LHCN-M2 (cell line): ENCODE measurements around the gene HDAC9. TPM values are rescaled to one million over a fixed set of nuclear protein-coding genes. Genes with fewer than 3 reads are reported as not detected.
A peak's percentile ranks its signal among the peaks of the same experiment; 100 is the strongest.

Experiments
- DNase-seq: peaks from one replicate; pipeline ENCODE4 v3.0.0-alpha.2; 2012; ENCODE audit warnings: low read depth
- total RNA-seq: library from RNA; depleted of rRNA; stranded (reverse); fragments of >200 nt; gene quantifications from 2 replicates; pipeline ENCODE4 v1.2.3, GENCODE V29; 2014

HDAC9 gene
- total RNA-seq, 1 experiment from 2014 or later = 16.5 TPM

DNA sequence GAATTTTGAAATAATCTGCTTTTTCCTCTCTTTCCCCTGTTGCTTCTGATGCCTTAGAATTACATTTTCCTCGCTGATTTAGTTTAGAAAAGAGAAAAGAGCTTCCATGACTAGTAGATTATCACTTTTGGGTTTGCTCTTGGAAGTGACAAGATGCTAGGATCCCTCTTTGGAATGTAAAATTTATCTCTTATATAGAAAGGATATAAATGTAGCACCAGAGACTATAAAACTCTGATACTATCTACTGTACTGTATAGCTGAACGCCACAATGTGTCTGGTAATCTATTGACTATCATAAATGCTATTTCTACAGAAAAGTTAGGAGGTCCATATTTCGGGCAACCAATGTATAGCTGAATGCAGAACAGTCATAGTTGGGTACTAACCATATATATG, 1.1 kb upstream of the HDAC9 start:
- no peak for DNase-seq

DNA sequence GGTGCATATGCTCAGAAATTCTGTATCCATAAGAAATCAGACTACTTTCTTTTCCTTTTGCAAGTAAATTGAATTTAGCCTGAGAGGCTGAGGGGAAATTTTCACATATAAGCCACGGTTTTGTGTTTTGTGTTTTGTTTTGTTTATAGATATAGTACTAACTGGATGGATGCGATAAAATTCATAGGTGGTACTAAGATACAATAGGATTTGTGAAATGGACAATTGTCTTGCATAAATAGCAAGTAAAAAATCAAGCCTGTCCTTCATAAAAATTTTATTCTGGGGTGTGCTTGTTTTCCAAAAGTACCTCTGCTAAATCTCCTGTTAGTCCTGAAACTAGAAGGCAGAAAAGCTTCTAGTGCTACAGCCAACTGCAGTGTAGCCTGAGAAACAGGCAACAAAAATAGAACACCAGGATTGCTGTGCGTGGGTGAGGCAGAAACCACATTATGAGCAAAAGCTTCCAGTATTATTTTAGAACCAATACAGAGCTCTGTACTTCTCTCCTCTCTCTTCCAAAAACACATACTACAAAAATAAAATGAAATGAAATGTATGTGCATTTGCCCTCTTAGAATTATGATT, 634 bp upstream of the HDAC9 start:
- peak; percentile 68 for DNase-seq

DNA sequence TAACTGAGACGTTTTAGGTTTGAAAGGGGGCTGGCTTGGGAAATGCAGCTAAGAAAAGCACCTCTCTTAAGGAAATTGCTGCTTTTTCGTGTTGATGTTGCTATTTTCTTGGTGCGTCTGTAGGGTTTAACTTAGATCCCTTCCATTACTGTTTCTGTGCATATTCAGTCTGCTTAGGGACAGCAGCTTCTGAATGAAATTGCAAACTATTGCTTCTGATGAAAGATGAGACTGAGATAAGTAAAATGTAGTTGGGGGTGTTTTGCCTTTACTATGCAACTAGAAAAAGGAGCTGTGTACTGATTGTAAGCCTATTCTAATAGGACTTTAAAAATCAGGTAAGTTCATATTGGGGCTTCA, 772 bp downstream of the HDAC9 start:
- DNase-seq = no peak

DNA sequence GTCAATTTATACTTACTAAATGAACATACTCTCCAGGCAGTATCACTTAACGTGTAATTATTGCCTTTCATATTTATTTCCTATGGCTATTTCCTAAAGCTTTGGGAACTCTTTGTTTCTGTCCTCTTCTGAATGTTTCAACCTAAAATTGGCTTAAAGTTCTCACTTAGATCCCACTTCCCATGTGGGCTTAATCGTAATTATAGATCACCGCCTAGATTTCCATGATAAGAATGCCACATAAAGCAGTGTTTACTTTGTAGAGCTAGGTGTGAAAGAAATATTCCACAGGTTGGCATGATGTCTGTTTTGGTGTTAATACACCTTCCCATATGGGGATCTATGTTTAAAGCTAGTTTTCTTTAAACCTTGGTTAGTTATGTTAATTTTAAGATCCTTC, 1.5 kb downstream of the HDAC9 start:
- DNase-seq = no peak

DNA sequence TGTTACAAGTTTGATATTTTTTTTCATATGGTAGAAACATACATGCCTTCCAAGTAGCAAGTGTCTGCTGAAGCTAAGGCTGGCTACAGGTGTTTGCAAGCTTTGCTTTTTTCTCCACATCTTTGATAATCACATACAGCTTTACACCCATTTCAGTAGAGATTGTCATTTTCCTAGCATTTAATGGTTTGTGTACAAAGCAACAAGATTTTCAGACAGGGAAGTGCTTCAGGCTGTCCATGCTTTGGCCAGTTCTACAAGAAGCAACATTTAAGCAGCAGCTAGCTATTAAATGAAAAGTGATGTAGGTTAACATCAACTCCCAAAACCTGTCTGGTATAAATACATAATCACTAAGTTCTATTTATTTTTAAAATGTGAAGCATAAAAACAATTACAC, 2.3 kb downstream of the HDAC9 start:
- DNase-seq = no peak

DNA sequence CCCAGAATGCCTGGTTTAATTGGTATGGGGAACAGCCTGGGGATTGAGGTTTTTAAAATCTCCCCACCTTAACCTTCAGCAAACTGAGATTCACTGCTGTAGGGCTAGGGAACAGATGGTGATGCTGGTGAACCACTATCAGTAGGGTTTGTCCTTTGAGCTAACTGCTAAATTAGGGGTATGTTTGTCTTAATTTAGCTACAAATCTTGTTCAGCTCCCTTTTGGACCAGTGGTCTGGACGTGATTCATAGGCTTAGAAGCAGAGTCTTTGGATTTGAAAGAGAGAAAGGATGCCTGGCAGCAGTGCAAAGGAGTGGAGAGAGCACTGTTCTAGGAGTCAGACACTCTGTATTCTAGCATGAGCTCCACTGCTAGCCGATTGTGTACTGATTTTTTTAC, 2.8 kb downstream of the HDAC9 start:
- DNase-seq = no peak

DNA sequence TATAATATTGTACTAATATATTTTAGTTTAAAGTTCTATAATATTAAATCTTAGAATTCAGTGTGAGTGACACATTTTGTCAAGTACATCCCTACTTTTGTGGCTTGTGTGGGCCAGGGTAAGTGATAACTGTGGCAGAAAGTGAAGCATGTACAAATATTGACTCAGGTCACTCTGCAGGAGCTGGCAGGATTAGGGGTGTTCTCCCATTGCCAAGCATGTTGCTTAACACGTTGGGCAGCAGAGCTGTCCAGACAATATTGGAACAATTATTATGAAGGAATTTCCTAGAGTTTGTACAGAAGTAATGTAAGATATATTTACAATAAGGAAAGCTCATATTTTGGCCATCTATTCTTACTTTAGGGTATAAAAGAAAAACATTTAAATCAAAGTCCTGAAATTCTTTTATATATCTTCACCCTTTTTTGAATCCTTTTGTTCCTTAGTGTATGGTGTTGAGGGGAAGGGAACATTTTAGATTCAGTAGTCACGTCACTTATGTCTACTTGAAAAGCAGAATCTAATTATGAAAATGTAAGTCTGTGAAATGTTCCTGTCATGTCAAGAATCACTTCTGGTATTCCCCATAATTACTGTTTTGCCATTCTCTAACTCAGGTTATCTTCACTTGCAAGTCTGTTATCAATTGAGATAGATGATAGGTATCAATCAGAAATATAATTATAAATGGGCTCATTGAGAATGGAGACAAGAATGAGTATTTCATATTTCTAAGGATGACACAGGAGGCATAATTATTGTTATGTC, 4.0 kb downstream of the HDAC9 start:
- no peak for DNase-seq

DNA sequence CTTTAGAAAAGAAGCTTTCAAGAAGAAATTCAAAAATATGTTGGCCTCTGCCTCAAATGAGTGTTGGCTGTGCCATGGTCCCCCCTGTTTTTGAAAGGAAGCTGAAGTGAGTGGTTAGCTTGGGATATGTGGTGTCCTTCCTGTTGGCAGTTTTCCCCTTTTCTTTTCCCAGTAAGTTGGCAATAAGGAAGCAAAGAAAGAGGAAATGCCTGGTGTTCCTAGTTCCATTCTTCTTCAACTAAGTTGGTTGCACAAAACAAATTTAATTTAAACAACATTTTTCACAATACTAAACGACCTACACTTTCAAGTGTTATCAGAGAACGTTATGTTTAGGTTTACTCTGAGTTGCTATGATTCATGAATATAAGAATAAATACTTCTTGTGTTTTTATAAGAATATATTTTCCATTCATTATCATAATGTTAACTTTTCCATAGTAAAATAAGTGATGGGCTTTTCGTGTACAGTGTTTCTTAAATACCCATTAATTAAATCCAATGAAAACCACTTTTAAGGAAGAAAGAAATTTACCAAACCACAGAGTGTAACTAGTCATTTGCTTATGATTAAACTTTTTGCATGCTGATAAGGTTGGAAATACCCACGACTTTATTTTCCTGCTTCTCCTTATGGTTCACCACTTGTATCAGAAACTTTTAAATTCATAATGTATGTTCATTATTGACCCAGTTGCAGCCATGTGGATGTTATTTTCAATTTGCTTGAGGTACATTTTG, 7.7 kb downstream of the HDAC9 start:
- DNase-seq = no peak

DNA sequence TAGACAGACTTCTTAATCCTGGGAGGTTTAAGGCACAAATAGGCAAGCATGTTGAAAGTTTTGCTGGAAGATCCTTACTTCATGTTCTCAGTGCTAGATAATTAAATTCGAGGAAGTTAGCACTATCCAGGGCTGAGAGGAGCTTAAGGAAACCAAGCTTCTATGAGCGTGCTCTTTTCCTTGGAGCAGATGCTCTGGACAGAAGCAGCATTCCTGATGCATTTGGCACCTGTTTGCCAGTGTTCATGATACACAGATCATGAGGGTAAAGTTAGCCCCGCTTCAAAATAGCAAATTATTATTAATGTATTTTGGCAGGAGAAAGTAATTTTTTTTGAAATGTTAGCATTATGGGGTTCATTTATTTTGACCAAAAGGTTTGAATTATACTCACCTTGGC, 9.4 kb downstream of the HDAC9 start:
- DNase-seq = no peak

DNA sequence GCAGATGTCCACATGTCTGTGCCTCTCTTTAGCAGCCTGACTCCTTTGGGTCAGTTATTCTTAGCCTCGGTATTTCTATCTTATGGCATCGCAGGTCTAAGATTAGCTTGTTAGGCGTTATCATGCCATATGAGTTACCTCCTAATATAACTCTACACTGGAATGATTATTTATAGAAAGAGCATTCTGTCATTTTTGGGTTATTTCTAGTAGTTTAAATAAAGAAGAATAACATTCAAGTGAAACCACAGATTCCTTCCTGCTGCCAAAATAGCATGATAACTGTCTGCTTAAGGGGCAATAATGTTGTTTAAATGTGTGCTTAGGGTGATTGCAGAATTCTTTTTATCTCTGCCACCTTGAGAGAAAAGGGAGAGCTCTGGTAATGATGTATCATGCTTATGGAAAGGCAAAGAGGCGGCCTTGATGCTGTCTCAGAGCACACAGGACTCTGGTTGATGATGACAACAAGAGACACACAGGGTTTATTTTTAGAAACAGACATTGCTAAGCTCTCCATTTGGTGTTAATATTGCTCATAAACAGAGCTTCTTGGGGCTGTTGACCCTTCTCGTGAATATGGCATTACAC, 10.4 kb downstream of the HDAC9 start:
- DNase-seq = peak; percentile 75

DNA sequence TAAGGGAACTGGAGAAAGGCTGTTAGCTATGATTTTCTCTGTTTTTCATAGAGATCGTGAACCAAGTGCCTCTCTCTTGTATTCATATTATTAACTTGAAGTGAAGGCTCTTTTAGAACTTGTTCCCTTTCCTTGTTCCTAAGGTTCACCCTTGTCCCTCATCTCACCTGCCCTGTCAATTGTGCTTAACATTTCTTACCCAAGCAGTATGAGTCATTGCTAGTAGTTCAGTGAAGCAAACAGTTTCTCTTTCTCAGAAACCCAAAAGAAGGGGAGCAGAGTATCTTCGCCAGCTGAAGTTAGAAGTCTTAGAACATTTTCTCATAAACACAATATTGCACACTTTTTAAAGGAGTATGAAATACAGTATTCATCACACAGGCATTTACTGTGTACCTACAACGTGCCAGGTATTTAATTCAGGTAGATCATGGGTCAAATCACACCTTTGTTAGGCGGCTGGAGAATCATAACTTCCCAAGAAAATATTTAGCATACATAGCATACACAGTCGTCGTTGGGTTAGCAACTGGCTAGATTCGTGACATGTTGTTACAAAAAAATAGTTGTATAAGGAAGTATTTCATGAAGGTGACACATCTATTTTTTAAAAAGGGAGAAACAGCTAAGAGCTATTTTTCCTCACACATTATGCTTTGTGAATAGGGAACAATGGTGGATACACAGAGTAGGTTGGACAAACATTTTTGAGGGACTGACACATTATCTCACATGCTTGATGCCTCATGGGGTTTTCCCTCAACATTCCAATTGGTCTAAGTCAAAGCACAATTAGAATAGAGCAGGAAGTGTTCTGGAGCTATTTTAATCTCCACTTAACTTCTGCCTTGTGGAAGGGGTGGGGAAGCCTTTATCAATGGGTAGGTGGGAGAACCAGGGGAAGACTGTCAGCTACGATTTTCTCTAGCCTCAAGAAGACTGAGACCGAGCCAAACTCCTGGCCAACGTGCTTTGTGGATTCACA, 13.2 kb downstream of the HDAC9 start:
- DNase-seq = peak; percentile 98

DNA sequence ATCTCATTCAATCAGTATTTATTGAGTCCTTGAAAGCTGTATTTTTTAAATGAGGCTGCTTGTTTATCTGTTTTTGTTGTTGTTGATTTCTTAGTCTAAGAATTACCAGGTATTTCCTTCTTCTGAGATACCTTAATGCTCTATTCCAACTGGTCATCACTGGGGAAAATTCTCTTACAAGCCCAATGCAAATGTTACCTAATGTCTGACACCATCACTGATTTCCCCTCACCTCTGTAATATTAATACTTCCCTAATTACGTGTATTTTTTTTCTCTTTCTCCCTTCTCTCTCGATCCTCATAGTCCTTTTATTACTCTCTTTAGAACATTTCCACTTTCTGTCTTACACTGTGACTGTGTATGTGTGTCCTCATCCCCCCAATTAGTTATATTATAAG, 13.9 kb downstream of the HDAC9 start:
- no peak for DNase-seq

DNA sequence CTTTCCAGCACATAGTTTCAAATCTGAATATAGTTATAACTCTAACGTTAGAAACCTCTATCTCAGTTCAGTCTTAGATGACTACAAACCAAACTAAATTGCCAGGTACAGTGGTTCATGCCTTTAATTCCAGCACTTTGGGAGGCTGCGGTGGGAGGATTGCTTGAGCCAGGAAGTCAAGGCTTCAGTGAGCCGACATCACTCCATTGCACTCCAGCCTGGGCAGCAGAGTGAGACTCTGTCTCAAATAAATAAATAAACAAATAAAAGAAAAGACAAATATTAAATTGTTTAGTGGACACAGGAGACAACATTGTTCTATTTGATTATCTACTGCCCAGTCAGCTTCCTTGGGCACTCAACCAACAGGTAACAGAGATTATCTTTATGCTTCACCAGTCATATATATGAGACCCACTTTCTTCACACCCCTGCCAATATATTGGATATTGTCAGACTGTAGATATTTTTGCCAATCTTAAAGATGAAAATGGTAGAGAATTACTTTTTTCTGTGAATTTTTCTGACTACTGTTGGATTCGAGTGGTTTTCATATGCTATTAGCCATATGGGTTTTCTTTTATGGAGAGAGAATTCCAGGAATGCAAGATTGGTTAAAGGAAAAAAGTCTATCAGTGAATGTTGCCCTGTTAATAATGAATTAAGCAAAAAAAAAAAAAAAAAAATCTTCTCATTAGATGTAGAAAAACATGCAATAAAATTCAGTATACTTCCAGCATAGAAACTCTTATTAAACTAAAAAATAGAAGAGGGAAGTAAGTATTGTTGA, 16.0 kb downstream of the HDAC9 start:
- DNase-seq = no peak

DNA sequence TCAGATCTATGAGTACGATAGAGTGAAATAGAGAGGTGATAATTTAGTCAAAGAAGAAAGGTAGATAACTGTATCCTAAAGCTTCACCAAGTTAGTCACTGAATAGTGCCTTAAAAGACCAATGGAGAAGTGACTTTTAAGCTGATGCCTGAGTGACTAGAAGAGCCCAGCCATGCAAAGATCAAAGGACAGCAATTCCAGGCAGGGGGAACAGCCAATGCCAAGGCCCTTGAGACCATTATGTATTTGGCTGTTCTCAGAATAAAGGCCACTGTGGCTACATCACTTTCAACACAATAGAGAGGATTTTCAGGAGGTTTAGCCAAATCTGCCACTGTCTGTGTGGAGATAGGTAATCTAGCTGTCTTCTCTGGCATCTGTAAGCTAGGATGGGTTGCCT, 17.8 kb downstream of the HDAC9 start:
- no peak for DNase-seq

DNA sequence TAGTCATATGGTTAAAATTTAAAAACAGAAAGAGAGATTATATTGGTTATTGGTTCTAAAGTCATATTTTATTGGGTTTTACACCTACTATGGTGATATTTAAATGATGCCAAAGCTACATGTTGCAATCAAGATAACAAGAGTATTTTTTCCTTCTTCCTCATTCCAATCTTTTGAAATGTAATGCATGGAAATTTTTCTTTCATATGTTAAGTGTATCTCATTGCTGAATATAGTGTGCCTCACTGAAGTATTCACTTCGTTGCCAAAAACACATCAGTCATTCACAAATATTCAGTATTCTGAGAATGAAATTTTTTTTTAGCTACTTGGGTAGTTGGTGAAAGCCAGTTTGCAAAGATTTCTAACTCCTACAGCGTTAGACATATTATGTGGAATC, 19.5 kb downstream of the HDAC9 start:
- no peak for DNase-seq

DNA sequence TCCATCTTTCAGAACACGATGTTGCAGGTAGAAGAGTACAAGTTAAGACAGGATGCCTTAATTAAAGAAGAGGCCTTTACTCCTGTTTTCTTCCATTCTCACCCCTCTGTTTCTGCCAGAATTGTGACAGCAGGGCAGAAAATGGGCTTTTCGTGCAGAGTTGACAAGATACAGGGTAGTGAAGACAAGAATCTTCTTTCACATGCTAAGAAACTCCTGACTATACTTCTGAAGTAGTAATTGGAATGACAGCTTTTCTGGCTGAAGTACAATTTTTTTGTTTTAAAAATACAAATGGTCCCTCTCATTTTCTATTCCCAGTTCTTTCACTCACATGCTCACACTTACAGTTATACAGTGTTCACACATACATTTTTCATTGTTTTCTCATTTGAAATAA, 22.1 kb downstream of the HDAC9 start:
- no peak for DNase-seq

DNA sequence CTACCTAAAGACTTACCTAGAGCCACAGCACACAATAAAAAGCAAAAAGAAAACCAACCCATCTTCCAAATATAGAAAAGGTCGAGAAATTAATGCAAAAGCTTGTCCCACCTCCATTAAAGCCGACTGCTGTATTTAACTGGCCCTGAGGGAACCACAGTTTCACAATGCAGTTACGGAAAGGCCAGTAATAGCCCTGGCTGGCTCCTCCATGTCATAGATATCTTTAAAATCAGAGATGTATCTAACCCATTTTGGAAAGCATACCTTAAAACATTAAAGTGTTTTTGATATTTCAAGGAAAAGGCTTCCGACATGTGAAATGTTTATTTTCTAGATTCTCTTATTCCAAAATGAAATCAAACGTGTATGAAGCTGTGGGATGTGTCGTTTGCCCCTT, 23.0 kb downstream of the HDAC9 start:
- DNase-seq = no peak

DNA sequence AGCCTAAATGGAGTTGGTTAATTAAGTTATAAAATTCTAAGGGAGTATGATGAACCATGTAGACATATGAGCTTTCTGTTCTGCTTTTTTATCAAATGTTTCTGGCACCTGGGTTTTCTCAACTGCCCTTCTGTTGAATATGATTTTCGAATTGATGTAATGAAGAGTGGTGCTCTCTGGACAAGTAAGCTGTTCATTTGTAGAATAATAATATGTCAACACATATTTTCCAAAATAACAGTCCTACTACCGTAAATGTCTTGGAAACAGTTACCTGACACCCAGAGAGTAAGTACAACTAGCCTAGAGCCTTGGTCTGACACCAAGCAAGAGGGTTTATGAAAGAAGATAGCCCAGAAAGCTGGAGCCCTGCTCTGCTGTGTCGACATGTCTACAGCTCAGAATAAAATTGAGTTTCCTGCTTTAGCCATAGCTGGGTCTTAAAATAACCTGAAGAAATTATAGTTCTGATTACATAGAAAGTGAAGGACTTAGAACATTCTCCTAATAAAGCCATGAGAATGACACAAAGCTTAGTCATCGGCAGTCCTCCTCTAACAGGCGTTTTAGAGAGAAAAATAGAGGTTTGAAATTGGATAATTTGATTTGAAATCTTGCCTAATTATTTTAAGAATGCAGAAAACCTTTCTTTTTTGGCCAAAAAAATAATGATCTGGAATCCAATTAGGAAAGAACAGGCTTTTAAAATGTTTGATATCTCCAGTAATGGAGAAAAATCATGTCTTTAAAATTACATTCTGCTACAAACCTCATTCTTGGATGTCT, 25.1 kb downstream of the HDAC9 start:
- peak; percentile 85 for DNase-seq

DNA sequence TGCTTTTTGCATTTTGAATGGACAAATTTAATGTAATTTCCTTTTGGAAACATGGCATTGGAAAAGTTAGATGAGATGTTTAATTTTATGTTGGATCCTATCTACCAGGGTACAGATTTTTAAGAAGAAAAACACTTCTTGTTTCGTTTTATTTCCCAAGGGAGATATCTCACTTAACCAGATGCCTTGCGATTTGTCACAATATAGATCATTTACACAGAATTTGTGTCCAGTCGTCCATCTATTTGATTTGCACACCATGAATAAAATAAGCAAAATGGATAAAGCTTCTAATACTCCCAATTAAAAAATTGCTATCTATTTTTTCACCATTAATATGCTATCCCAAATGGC, 25.7 kb downstream of the HDAC9 start:
- DNase-seq = peak; percentile 21
